Neuronal stem cell (in vitro differentiated cells): ENCODE measurements around the gene RNU1-2.
A peak's percentile ranks its signal among the peaks of the same experiment; 100 is the strongest.
"Not testable (repeated sequence)": the region's sequence is repeated elsewhere in the genome, so short reads cannot be mapped to it uniquely, and the experiment has no call there.

Experiments used
- DNase-seq: peaks from one replicate; pipeline ENCODE4 v3.0.0-alpha.2; 2013; ENCODE audit warnings: low spot score
- H2AFZ ChIP-seq: one replicate; pipeline ENCODE4 v1.6.1; 2013; ENCODE audit warnings: mild to moderate bottlenecking, low read length, inconsistent platforms
- H2AK5ac ChIP-seq: 2 replicates; pipeline ENCODE4 v1.6.1; 2013; ENCODE audit warnings: low read depth, mild to moderate bottlenecking, inconsistent platforms, low read length, moderate library complexity, mixed read lengths
- H2BK120ac ChIP-seq: 2 replicates; pipeline ENCODE4 v1.6.1; 2013; ENCODE audit warnings: low read depth, mild to moderate bottlenecking, inconsistent platforms, low read length, moderate library complexity, mixed read lengths
- H2BK12ac ChIP-seq: one replicate; pipeline ENCODE4 v1.6.1; 2013; ENCODE audit warnings: low read length, inconsistent platforms
- H2BK15ac ChIP-seq: 2 replicates; pipeline ENCODE4 v1.6.1; 2013; ENCODE audit warnings: mild to moderate bottlenecking, low read length, inconsistent platforms, mixed read lengths
- H2BK5ac ChIP-seq: one replicate; pipeline ENCODE4 v1.6.1; 2013; ENCODE audit warnings: inconsistent platforms, mild to moderate bottlenecking, low read length, moderate library complexity
- H3K14ac ChIP-seq: one replicate; pipeline ENCODE4 v1.6.1; 2013; ENCODE audit warnings: low read length, inconsistent platforms
- H3K18ac ChIP-seq: 2 replicates; pipeline ENCODE4 v1.6.1; 2013; ENCODE audit warnings: low read length, inconsistent platforms
- H3K23ac ChIP-seq: 2 replicates; pipeline ENCODE4 v1.6.1; 2013; ENCODE audit warnings: low read depth, mild to moderate bottlenecking, mixed read lengths, low read length, inconsistent platforms; ENCODE audit not compliant: poor library complexity
- H3K27ac ChIP-seq: replicated peaks from 3 replicates; pipeline ENCODE4 v1.5.1; 2013; ENCODE audit warnings: low read length, inconsistent platforms
- H3K27me3 ChIP-seq, 3 experiments: 2 replicates each; pipeline ENCODE4 v1.6.1; 2013; ENCODE audit warnings: low read length in 3 of 3, mild to moderate bottlenecking in 2 of 3, inconsistent platforms in 1 of 3, low read depth in 1 of 3, mixed read lengths in 1 of 3, moderate library complexity in 1 of 3; ENCODE audit not compliant: control insufficient read depth in 3 of 3, insufficient read depth in 3 of 3
- H3K36me3 ChIP-seq, 2 donors: replicated peaks in 1 of 2; 2 replicates each; pipeline ENCODE4 v1.6.1; 2013; ENCODE audit warnings: low read length in 2 of 2; ENCODE audit not compliant: control insufficient read depth in 2 of 2, insufficient read depth in 2 of 2
- H3K4ac ChIP-seq: 2 replicates; pipeline ENCODE4 v1.6.1; 2013; ENCODE audit warnings: inconsistent platforms, mild to moderate bottlenecking, low read length, moderate library complexity
- H3K4me1 ChIP-seq, 2 donors: 1 replicate in 1 of 2; 2 replicates in 1 of 2; pipeline ENCODE4 v1.6.1; 2013; ENCODE audit warnings: low read length in 2 of 2, low read depth in 1 of 2; ENCODE audit not compliant: control insufficient read depth in 2 of 2, insufficient read depth in 1 of 2
- H3K4me2 ChIP-seq: one replicate; pipeline ENCODE4 v1.6.1; 2013; ENCODE audit warnings: mild to moderate bottlenecking, low read length, inconsistent platforms; ENCODE audit not compliant: insufficient read depth, poor library complexity, severe bottlenecking
- H3K4me3 ChIP-seq, 2 donors: 2 replicates each; pipeline ENCODE4 v1.5.1; 2013; ENCODE audit warnings: low read length in 2 of 2, mild to moderate bottlenecking in 2 of 2, inconsistent platforms in 1 of 2, moderate library complexity in 1 of 2
- H3K79me1 ChIP-seq: one replicate; pipeline ENCODE4 v1.6.1; 2013; ENCODE audit warnings: low read depth, mild to moderate bottlenecking, inconsistent platforms, low read length, moderate library complexity
- H3K9ac ChIP-seq: one replicate; pipeline ENCODE4 v1.6.1; 2013; ENCODE audit warnings: mild to moderate bottlenecking, low read depth, low read length, inconsistent platforms; ENCODE audit not compliant: poor library complexity
- H3K9me3 ChIP-seq, 2 donors: replicated peaks in 1 of 2; 2 replicates each; pipeline versions ENCODE3 to v1.6.1; 2013; ENCODE audit warnings: low read length in 2 of 2, mild to moderate bottlenecking in 2 of 2, inconsistent platforms in 1 of 2, low read depth in 1 of 2, mixed read lengths in 1 of 2, moderate library complexity in 1 of 2; ENCODE audit not compliant: control insufficient read depth in 2 of 2, insufficient read depth in 1 of 2
- H4K8ac ChIP-seq: one replicate; pipeline ENCODE4 v1.6.1; 2013; ENCODE audit warnings: low read depth, mild to moderate bottlenecking, inconsistent platforms, low read length, moderate library complexity
- H4K91ac ChIP-seq: one replicate; pipeline ENCODE4 v1.6.1; 2013; ENCODE audit warnings: low read length, low read depth, mild to moderate bottlenecking, inconsistent platforms; ENCODE audit not compliant: poor library complexity
- WGBS, 2 donors: extraction: QIAGEN DNeasy Blood & Tissue Kit; methylation state at CpG; one replicate each; pipeline ENCODE4 v1.1.7; 2013; ENCODE audit warnings: missing lambda C conversion rate in 2 of 2, mixed read lengths in 1 of 2; ENCODE audit not compliant: insufficient read length in 2 of 2, insufficient replicate concordance in 1 of 2; ENCODE audit errors: extremely low coverage in 2 of 2; 5-methylcytosine and 5-hydroxymethylcytosine counted together

Gene RNU1-2

DNA sequence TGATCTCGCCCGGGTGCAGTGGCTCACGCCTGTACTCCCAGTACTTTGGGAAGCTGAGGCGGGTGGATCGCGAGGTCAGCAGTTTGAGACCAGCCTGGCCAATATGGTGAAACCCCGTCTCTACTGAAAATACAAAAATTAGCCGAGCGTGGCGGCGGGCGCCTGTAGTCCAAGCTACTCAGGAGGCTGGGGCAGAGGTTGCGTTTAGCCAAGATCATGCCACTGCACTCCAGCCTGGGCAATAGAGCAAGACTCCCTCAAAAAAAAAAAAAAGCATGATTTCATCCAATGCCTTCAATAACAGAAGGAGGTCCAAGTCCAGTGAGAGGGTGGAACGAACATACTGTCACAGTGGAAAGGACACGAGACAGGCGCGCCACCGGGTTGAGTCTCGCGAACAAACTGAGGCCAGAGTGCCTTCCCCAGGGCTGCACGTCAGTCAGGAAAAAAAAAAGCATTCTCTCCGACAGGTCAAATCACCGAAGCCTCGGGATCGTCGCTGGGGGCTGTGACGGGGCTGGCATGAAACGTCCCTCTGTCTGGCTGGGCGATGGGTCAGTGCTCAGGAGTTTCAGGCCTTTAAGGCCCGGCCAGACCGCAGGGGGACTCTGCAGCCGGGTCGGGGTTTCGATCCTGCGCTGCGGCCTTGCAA, 17.5 kb downstream of the RNU1-2 start:
- H2BK120ac ChIP-seq, result no peak overlapping the region
- no peak overlapping the region for H3K14ac ChIP-seq
- H3K9me3 ChIP-seq, result no peaks in the 10 kb centered on the region
- H3K4me1 ChIP-seq, result peaks cover 5 to 6% of the 10 kb centered on the region in 2 donors
- peak overlapping the region; percentile 46 for H3K9ac ChIP-seq
- peak overlapping the region; percentile 62 to 68 for H3K4me3 ChIP-seq
- peaks cover 2% of the 10 kb centered on the region for H3K79me1 ChIP-seq
- peak overlapping the region; percentile 45 for H3K27ac ChIP-seq
- no peak overlapping the region for H4K91ac ChIP-seq
- H3K18ac ChIP-seq, result peak overlapping the region; percentile 20
- H2AK5ac ChIP-seq, result no peak overlapping the region
- no peak overlapping the region for H4K8ac ChIP-seq
- no peak overlapping the region for H2BK12ac ChIP-seq
- H2BK5ac ChIP-seq, result no peak overlapping the region
- DNase-seq, result no peak
- H2BK15ac ChIP-seq, result no peak overlapping the region
- H2AFZ ChIP-seq, result peak overlapping the region; percentile 93
- no peaks in the 10 kb centered on the region for H3K27me3 ChIP-seq
- WGBS, 2 donors, result no CpG with 5 or more reads among the region's 36 CpGs
- no peak overlapping the region for H3K4ac ChIP-seq
- no peak overlapping the region for H3K23ac ChIP-seq
- no peaks in the 10 kb centered on the region for H3K36me3 ChIP-seq
- peak overlapping the region; percentile 68 for H3K4me2 ChIP-seq

DNA sequence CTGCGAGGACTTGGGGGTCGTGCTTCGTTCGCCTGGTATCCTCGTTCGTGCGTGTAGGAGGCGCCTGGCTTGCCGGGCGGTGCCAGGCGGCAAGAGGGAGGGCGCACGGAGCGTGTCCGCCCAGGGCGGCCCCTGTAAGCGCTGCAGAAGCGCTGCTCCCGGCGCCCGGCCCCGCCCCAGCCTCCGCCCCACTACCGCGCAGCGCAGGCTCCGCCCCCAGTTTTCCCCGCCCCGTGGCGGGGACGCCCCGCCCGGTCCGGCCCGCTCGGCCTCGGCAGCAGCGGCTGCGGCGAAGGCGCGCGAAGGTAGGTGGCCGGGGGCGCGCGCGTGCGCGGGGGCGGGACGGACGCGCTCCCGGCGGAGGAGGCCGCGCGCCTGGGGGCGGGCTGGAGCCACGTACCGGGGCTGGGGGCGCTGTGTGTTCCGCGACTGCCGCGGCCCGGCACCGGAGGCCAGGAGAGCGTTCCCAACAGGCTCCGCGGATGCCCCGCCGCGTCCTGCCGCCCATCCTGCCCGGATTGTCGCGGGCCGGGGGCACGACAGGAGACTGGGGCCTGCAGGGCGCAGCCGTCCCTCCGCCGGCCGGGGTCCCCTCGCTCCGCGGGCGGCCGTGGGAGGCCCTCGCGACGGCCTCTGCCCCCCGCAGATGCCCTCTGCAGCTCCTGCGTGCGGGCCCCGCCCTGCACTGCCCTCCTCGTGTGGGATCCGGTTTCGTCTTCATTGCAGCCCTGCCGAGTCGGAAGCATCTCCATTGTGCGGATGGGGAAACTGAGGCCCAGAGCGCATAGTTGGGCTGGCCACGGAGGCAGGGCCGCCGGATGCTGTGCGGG, 18.3 kb downstream of the RNU1-2 start:
- Histone ChIP-seq H2AFZ (peak overlapping the region; percentile 93), H2BK120ac (peak overlapping the region; percentile 47), H3K27ac (peak overlapping the region; percentile 78), H3K23ac (peak overlapping the region; percentile 98), H3K18ac (peak overlapping the region; percentile 96), H3K4me3 (peak overlapping the region; percentile 62 to 85), H3K9ac (peak overlapping the region; percentile 95), H3K9me3 (no peaks in the 10 kb centered on the region), H3K4ac (no peak overlapping the region), H2BK5ac (peak overlapping the region; percentile 39), H2AK5ac (peak overlapping the region; percentile 97), H3K36me3 (no peaks in the 10 kb centered on the region), H2BK12ac (peak overlapping the region; percentile 41), H3K79me1 (peaks cover 2% of the 10 kb centered on the region), H4K91ac (peak overlapping the region; percentile 72), H2BK15ac (peak overlapping the region; percentile 89), H3K4me2 (peak overlapping the region; percentile 83), H4K8ac (no peak overlapping the region), H3K27me3 (no peaks in the 10 kb centered on the region), H3K4me1 (peaks cover 5 to 6% of the 10 kb centered on the region in 2 donors), H3K14ac (peak overlapping the region; percentile 71)
- WGBS, 2 donors, result no CpG with 5 or more reads among the region's 109 CpGs
- peak; percentile 90 for DNase-seq

DNA sequence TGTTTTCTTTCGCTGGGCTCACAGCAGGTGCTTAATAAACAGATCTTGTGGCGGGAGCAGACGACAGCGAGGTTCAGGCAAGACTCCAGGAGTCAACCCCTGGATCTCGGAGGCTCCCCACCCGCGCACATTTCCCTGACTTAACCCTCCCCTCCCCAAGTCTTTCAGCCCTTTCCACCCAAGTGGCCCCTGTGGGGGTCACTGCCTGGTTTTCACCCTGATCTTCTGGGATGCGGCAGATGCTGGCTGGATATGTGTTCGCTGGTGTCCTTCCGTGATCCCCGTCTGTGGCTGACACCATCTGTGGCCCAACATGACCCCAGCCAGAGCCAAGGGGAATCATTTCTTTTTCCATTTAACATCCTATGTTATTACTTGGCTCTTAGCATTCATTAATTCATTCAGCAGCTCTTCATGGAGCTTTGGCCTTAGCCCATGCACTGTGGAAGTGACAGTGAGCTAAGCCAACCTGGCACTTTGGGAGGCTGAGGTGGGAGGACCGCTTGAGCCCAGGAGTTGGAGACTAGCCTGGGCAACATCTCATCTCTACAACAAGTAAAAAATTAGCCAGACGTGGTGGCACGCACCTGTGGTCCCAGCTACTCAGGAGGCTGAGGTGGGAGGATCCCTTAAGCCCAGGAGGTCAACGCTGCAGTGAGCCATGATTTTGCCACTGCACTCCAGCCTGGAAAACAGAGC, 19.3 kb downstream of the RNU1-2 start:
- H2BK5ac ChIP-seq, H4K91ac ChIP-seq, H3K27me3 ChIP-seq, H3K36me3 ChIP-seq, H3K23ac ChIP-seq, H2AFZ ChIP-seq, H3K4ac ChIP-seq, H2BK12ac ChIP-seq, H3K14ac ChIP-seq, H3K18ac ChIP-seq, H3K4me1 ChIP-seq, H3K9me3 ChIP-seq, H4K8ac ChIP-seq, H3K27ac ChIP-seq, H3K4me2 ChIP-seq, H2BK15ac ChIP-seq, DNase-seq, H3K79me1 ChIP-seq: not testable (repeated sequence)
- peak overlapping the region; percentile 15 for H2AK5ac ChIP-seq
- H3K9ac ChIP-seq, result peak overlapping the region; percentile 21
- H2BK120ac ChIP-seq, result peak overlapping the region; percentile 35
- no CpG with 5 or more reads among the region's 15 CpGs for WGBS, 2 donors
- peak overlapping the region in 1 of 2 donors; percentile 62 for H3K4me3 ChIP-seq

DNA sequence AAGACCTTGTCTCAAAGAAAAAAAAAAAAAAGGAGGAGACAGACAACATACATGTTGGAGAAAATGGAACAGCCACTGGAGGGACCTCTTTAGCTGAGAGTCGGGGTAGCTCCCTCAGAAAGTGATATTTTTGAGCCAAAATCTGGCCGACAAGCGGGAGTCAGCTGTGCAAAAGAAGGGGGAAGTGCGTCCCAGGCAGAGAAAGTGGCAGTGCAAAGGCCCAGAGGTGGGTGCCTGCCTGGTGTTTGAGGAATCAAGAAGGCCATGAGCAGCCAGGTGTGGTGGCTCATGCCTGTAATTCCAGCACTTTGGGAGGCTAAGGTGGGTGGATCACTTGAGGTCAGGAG, 19.8 kb downstream of the RNU1-2 start:
- H3K4me3 ChIP-seq, result no peak overlapping the region
- no peak overlapping the region for H3K9ac ChIP-seq
- H3K23ac ChIP-seq, result no peak overlapping the region
- no peak overlapping the region for H2BK12ac ChIP-seq
- H3K36me3 ChIP-seq, result no peaks in the 10 kb centered on the region
- no peak overlapping the region for H2BK15ac ChIP-seq
- no peak overlapping the region for H3K4ac ChIP-seq
- no peak overlapping the region for H3K14ac ChIP-seq
- no peak overlapping the region for H2BK5ac ChIP-seq
- no peak overlapping the region for H4K8ac ChIP-seq
- H3K4me1 ChIP-seq, result peaks cover 5 to 6% of the 10 kb centered on the region in 2 donors
- no peaks in the 10 kb centered on the region for H3K9me3 ChIP-seq
- H3K79me1 ChIP-seq, result peaks cover 2% of the 10 kb centered on the region
- no peak overlapping the region for H2AK5ac ChIP-seq
- DNase-seq, result no peak
- H3K27ac ChIP-seq, result no peak overlapping the region
- no peak overlapping the region for H3K4me2 ChIP-seq
- no CpG with 5 or more reads among the region's 4 CpGs for WGBS, 2 donors
- no peak overlapping the region for H4K91ac ChIP-seq
- H3K18ac ChIP-seq, result no peak overlapping the region
- H2BK120ac ChIP-seq, result no peak overlapping the region
- no peaks in the 10 kb centered on the region for H3K27me3 ChIP-seq
- H2AFZ ChIP-seq, result no peak overlapping the region
